Pancreas (tissue), 10 donors: ENCODE data around the gene ZFYVE28. TPM values are rescaled to one million over a fixed set of nuclear protein-coding genes. Genes with fewer than 3 reads are reported as not detected.

Source experiments
- ATAC-seq, 4 donors: fragments of 200-7000 bp; cut with Tn5 transposase; one replicate each; pipeline versions ENCODE4 v1.8.0 to v1.9.1; 2020; ENCODE audit warnings: mild to moderate bottlenecking in 4 of 4, moderate library complexity in 4 of 4
- DNase-seq, 6 donors: peaks; one replicate each; pipeline ENCODE4 v3.0.0-alpha.2; 2020
- FAIRE-seq: peaks from 2 replicates; lab custom pipeline; 2012; peaks lifted over from hg19 to GRCh38; lab: Jason Lieb, UNC
- H3K27ac ChIP-seq, 4 donors: fragments of 200-600 bp; sonication (generic); 1 replicate in 3 of 4; 2 replicates in 1 of 4; pipeline versions ENCODE4 v1.5.0 to v1.8.0; 2020
- H3K27me3 ChIP-seq, 4 donors: fragments of 200-600 bp; one replicate each; pipeline ENCODE4 v1.8.0; 2021
- H3K36me3 ChIP-seq, 3 donors: fragments of 200-600 bp; sonication (generic) in 1 of 3; one replicate each; pipeline versions ENCODE4 v1.5.0 to v1.8.0; 2020 to 2021
- H3K4me1 ChIP-seq, 3 donors: fragments of 200-600 bp; one replicate each; pipeline ENCODE4 v1.8.0; 2021
- H3K4me3 ChIP-seq, 4 donors: fragments of 200-600 bp; sonication (generic) in 2 of 4; one replicate each; pipeline versions ENCODE4 v1.5.0 to v1.8.0; 2020 to 2021
- H3K9me3 ChIP-seq, 4 donors: fragments of 200-600 bp; one replicate each; pipeline ENCODE4 v1.8.0; 2021
- WGBS, 2 donors: extraction: QIAGEN DNeasy Blood & Tissue Kit; methylation state at CpG; one replicate each; pipeline ENCODE4 v1.1.7; 2013; 5-methylcytosine and 5-hydroxymethylcytosine counted together
- intact Hi-C, 3 donors: fragments of 100-400 bp; cut with DNase I; formaldehyde crosslinking; loops; one replicate each; pipeline versions ENCODE4 v1.11.1 to v1.14.2; 2022
- polyA plus RNA-seq, 2 donors: library from polyadenylated mRNA; stranded (reverse); fragments of 200-250 nt; gene quantifications; one replicate each; pipeline ENCODE4 v1.2.3, GENCODE V29; 2013
- total RNA-seq, 6 donors: library from RNA; stranded (reverse); fragmentation: NEBNext Ultra II Directional in 4 of 6; extraction: Animal tissue kit (Norgen Biotek cat#: 25700) in 4 of 6; gene quantifications; one replicate each; pipeline versions ENCODE4 v1.2.1 to v1.2.4, GENCODE V29; 2021 to 2023
- TF ChIP-seq, protein P1 (sequence below), 4 donors: fragments of 200-600 bp; sonication (generic) in 3 of 4; IDR thresholded peaks; one replicate each; pipeline versions ENCODE4 v1.5.0 to v1.8.0; 2021; ENCODE audit warnings: antibody characterized with exemption in 4 of 4
- donor health status: healthy with polysubstance abuse.
- donor health status: DM: no; HTN: no; CAD: no; lungs with moderate emphysema.
- donor health status: DM: no; HTN: no; CAD: no.
- donor health status: control.
- donor health status: control.
- donor health status: Bipolar disorder and iron deficiency.
- donor health status: DM: yes; HTN: yes; CAD: no.
- donor health status: DM: no; HTN: no; CAD: no.
- donor health status: DM: no; HTN: no; CAD: no.
- donor health status: DM: yes; HTN: yes; CAD: no.

ZFYVE28 gene
- total and polyA plus RNA-seq, 8 donors = 3.8 to 13.4 (median 6.0) TPM

DNA sequence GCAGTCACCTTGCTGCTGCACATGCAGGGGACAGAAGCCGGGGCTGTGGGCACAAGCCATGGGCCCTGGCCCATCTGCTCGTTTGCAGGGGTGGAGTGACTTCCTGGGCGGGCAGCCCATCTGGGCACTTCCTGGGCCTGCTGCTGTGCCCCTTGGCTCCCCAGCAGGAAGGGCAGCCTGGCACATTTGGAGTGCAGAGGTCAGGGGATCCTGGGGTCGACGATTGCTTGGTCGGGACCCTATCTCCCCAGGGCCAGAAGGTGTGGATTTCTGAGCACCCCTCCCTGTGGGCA is 145.7 kb downstream of the ZFYVE28 start:
- 84 to 90% methylated on average over 6 of the region's 6 CpGs for WGBS, 2 donors
- Histone ChIP-seq H3K9me3 (no peaks in the 10 kb centered on the region), H3K4me1 (no peaks in the 10 kb centered on the region), H3K27ac (no peak overlapping the region), H3K4me3 (no peak overlapping the region), H3K27me3 (no peaks in the 10 kb centered on the region), H3K36me3 (no peaks in the 10 kb centered on the region)
- FAIRE-seq (no peak), ATAC-seq (no peak), DNase-seq (peak in 2 of 6 donors; percentile 12 to 55)
- TF ChIP-seq, protein P1, sequence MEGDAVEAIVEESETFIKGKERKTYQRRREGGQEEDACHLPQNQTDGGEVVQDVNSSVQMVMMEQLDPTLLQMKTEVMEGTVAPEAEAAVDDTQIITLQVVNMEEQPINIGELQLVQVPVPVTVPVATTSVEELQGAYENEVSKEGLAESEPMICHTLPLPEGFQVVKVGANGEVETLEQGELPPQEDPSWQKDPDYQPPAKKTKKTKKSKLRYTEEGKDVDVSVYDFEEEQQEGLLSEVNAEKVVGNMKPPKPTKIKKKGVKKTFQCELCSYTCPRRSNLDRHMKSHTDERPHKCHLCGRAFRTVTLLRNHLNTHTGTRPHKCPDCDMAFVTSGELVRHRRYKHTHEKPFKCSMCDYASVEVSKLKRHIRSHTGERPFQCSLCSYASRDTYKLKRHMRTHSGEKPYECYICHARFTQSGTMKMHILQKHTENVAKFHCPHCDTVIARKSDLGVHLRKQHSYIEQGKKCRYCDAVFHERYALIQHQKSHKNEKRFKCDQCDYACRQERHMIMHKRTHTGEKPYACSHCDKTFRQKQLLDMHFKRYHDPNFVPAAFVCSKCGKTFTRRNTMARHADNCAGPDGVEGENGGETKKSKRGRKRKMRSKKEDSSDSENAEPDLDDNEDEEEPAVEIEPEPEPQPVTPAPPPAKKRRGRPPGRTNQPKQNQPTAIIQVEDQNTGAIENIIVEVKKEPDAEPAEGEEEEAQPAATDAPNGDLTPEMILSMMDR (IDR thresholded peaks at IDR 0.05) = no peak
- intact Hi-C loops = no loop called here

DNA sequence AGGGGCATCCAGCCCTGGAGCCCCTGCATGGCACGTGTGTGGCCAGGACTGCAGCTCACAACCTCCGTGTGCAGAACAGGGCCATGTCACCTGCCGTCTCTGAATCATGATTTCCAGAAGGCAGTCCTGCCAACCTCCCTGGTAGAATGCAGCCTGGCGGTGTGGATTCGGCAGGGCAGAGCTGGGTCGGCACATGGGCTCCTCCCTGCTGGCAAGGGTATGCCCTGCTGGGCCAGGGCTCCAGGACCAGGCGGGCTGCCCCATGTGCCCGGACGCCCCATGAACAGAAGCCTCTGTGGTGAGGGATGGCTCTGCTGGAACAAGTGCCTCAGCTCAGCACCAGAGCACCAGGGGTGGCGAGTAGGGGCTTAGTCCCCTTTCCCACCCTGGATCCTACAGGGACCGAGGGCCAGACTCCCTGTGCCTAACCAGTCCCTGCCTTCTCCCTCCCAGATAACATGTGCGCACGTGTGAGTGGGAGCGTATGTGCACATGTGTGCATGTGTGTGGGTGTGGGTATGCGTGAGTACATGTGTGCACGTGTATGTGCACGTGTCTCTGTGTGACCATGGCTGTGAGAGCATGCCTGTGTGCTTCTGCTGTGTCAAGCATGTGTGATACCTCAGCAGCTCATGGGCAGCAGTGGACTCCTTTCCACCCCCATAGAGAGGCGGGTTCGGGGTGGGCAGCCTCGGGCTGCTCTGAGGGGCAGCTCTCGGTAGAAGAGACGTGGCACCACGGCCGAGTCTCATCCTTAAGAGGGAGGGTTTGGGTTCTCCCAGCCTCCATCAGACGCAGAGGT is 146.2 kb downstream of the ZFYVE28 start:
- WGBS, 2 donors = 92 to 94% methylated on average over 25 of the region's 25 CpGs
- H3K27ac ChIP-seq = no peak overlapping the region
- ATAC-seq (no peak), DNase-seq (peak in 2 of 6 donors; percentile 4 to 61), FAIRE-seq (no peak)
- H3K9me3 ChIP-seq = no peaks in the 10 kb centered on the region
- intact Hi-C loops = no loop called here
- TF ChIP-seq, protein P1 (IDR thresholded peaks at IDR 0.05) = no peak
- no peaks in the 10 kb centered on the region for H3K4me1 ChIP-seq
- no peak overlapping the region for H3K4me3 ChIP-seq
- no peaks in the 10 kb centered on the region for H3K36me3 ChIP-seq
- no peaks in the 10 kb centered on the region for H3K27me3 ChIP-seq

DNA sequence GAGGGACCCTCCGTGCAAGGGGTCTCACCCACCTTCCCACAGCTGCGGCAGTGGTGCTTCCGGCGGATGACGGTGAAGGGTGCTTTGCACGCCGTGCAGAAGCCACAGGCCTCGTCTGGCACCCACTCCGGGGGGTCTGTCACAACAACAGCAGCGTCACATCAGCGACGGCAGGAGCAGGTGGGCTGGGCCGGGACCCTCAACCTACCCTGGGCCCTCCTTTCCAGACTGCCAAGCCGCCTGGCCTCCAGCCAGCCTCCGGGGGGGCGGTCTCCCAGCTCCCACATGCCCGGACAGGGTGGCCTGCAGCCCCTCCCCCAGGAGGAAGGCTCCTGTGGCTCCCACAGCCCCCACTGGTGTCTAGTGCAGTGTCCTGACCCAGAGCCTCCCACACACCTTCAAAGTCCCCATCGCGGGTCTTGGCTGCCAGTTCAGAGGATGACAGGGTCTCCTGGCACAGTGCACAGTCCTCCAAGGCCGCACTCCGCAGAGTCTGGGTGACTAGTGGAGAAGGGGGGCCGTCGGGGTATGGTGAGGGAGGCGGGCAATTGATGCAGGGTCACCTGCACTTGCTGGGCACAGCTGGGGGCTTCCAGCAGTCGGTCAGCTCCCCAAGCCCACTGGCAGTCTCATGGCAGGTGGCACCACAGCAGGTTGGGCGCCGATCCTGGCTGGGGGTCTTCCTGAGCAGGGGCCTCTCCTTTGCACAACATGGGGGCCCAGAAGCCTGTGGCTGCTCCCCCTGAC is 147.0 kb downstream of the ZFYVE28 start:
- intact Hi-C loops = no loop called here
- DNase-seq (peak in 2 of 6 donors; percentile 41 to 73), FAIRE-seq (no peak), ATAC-seq (no peak)
- WGBS, 2 donors = 84% methylated on average over 23 to 27 of the region's 27 CpGs
- Histone ChIP-seq H3K4me3 (no peak overlapping the region), H3K36me3 (no peaks in the 10 kb centered on the region), H3K9me3 (no peaks in the 10 kb centered on the region), H3K27ac (no peak overlapping the region), H3K27me3 (no peaks in the 10 kb centered on the region), H3K4me1 (no peaks in the 10 kb centered on the region)
- TF ChIP-seq, protein P1 (IDR thresholded peaks at IDR 0.05) = no peak

DNA sequence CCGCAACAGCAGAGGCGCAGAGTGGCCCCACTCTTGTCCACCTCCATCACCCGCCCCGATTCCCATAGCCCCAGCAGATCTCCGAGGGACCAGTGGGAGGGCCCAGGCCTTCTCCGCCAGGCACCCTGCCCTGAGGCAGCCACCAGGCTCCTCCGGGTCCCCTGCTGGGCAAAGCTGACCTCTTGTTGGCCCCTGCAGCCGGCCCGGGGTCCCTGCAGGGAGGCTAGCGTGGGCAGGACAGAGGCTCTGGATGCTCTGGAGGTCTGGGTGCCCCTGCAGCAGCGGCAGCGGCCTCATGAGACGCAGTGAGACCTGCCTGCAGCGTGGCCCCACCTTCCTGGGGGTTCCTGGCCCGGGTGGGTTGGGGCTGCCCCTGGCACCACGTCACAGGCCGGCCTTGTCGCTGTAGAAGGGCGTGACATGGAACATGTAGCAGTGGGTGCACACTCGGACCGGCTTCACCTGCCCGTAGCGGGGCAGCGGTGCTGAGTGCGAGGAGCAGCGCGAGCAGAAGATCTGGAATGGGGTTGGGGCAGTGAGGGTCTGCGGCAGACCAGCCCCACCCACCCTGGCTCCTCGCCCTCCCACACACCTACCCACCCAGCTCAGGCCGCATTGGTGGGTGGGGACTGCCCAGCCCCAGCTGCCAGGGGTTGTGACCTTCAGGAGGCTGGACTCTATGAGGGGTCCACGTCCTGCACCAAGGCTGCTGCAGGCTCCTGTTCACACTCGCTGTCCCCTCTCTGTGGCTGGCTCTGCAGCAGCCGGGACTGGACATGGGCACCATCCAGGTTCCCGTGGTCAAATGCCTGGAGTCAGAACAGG is 147.9 kb downstream of the ZFYVE28 start:
- Histone ChIP-seq H3K27ac (no peak overlapping the region), H3K9me3 (no peaks in the 10 kb centered on the region), H3K4me1 (no peaks in the 10 kb centered on the region), H3K27me3 (no peaks in the 10 kb centered on the region), H3K4me3 (no peak overlapping the region), H3K36me3 (no peaks in the 10 kb centered on the region)
- ATAC-seq (no peak), FAIRE-seq (no peak), DNase-seq (peak in 2 of 6 donors; percentile 16 to 62)
- TF ChIP-seq, protein P1 (IDR thresholded peaks at IDR 0.05) = no peak
- WGBS, 2 donors = 86 to 91% methylated on average over 34 of the region's 34 CpGs
- intact Hi-C loops = no loop called here
